Hepatic stellate cell (primary cell): Measurements from ENCODE around the gene GGT5.
A peak's percentile ranks its signal among the peaks of the same experiment; 100 is the strongest.
"Not testable (repeated sequence)": the region's sequence is repeated elsewhere in the genome, so short reads cannot be mapped to it uniquely, and the experiment has no call there.

Source experiments
- DNase-seq: peaks from one replicate; pipeline ENCODE4 v3.0.0; 2011; ENCODE audit warnings: low spot score

Gene GGT5

DNA sequence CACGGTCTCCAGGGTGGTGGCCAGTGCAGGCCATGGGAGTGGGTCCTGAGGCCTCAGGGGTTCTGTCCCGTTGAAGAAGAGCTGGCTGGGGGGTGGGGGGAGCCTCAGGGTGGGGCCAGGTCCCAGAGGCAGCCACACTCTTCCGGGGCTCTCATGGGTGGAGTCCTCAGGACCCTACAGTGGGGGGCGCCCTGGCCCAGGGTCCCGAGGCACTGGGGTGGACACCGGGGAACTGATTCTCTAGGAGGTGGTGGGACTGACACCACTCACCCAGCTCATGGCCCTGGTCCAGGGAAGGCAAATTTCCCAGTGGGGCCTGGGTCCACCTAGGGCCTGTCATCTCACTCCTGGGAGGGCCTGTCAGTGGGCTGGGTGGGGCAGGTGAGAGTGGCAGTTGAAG, 12.8 kb downstream of the GGT5 start:
- no peak for DNase-seq

DNA sequence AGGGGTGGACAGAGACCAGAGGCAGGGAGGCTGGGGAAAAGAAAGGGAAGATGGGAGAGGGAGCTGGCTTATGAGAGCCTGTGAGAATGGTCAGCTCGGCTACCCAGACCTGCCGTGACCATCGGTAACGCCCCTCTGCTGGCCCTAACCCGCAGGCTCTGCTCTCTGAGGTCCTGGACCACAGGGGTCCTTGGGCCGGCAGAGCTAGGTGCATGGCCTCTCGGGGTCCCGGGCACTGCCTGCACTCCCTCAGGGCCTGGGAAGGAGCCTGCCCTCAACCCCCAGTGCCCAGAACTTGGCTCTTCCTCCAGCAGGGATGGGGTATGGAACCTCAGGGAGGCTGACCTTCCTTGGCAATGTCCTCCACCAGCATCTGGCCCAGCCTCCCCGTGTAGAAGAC, 13.2 kb downstream of the GGT5 start:
- no peak for DNase-seq

- DNase-seq, result no peak
These were observed 13.8 kb downstream of the GGT5 start for GRCh38 chr22:24230911-24231656.

- DNase-seq, result no peak
These were observed 18.9 kb downstream of the GGT5 start for GRCh38 chr22:24225951-24226350.

- DNase-seq, result no peak
These were observed 19.8 kb downstream of the GGT5 start for GRCh38 chr22:24225044-24225601.

- no peak for DNase-seq
These were observed 20.4 kb downstream of the GGT5 start for GRCh38 chr22:24224468-24224867.

- DNase-seq, result peak; percentile 0
These were observed 25.1 kb downstream of the GGT5 start for GRCh38 chr22:24219750-24220149.

- DNase-seq, result no peak
These were observed 27.5 kb downstream of the GGT5 start for GRCh38 chr22:24217384-24217783.

DNA sequence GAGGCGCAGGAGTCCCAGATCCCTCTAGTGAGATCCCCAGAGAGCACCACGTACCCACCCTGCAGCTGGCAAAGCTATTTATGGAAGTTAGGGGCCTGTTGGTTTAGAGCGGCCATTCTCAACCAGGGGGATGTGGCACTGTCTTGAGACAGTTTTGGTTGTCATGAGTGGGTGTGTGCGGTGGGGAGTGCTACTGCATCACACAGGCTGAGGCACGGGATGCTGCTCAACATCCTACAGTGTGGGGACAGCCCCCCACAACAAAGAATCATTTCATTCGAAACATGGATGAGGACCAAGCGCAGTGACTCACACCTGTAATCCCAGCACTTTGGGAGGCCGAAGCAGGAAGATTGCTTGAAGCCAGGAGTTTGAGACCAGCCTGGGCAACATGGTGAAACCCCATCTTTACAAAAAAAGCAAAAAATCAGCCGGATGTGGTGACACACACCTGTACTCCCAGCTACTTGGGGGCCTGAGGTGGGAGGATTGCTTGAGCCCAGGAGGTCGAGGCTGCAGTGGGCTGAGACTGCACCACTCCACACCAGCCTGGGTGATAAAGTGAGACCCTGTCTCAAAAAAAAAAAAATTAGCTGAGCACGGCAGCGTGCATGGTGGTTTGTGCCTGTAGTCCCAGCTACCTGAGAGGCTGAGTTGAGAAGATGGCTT, 28.2 kb downstream of the GGT5 start:
- no peak for DNase-seq

DNA sequence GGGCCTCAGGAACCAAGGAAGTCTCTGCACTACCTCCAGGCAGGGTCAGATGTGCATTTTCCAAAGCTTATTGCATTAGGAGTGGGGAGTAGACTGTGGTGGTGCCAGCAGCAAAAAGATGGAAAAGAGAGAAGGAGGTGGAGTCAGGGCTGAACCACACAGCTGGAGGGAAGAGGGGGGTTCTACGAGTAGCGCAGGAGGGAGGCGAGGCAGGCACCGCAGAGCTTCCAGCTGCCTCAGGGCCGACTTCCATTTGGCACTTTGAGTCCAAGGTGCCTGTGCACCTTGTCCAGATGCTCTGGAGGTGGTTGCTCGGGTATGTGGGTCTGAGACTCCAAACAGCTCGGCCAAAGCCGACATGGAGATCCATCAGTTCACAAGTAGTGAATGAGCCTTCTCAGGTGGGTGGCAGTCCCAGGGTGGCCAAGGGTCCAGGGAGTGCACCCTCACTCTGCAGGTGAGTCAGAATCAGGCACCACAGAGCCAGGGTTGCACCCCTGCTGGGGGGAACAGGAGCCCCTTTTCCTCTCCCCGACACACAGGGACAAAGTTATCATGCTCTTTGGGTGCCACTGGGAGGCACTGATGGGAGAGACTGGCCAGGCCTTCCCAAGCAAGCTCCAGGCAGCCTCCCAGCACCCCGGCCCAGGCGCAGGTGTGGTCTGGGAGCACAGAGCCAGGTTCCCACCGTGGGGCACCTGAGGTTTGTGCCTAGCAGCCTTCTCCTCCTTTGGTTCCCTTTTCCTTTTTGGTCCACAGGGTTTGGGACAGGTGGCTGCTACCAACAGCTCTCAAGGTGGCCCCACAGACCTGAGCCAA, 30.2 kb downstream of the GGT5 start:
- DNase-seq, result no peak

GRCh38 chr22:24213111-24213510, 31.8 kb downstream of the GGT5 start:
- DNase-seq, result not testable (repeated sequence)

DNA sequence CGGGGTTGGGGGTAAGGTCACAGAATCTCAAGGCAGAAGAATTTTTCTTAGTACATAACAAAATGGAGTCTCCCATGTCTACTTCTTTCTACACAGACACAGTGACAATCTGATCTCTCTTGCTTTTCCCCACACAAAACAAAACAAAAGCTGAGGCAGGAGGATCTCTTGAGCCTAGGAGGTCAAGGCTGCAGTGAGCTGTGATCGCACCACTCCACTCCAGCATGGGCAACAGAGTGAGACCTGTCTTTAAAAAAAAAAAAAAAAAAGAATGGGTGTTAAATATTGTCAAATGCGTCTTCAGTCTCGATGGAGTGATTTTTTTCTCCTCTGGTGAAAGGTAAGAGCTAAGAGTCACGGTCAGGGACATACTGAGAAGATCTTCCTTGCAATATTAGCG, 33.2 kb downstream of the GGT5 start:
- DNase-seq, result not testable (repeated sequence)

GRCh38 chr22:24210409-24210808, 34.5 kb downstream of the GGT5 start:
- not testable (repeated sequence) for DNase-seq

DNA sequence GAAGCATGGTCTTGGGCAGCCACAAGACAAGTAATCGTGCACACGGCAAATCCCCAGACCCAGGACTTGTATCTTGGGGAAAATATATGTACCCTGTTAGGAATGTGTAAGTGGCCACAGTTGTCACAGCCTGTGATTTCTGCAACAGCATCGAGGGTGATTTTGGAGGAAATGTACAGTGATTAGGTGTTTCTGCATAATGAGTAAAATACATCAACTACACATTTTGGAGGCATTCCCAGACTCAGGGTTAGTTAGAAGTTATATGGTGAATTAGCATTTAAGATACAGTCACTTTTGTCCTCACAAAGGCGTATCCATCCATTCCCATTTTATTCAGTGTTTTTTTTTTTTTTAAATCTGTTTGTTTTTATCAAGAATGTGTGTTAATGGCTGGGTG, 35.2 kb downstream of the GGT5 start:
- no peak for DNase-seq

GRCh38 chr22:24209016-24209415, 35.9 kb downstream of the GGT5 start:
- no peak for DNase-seq

DNA sequence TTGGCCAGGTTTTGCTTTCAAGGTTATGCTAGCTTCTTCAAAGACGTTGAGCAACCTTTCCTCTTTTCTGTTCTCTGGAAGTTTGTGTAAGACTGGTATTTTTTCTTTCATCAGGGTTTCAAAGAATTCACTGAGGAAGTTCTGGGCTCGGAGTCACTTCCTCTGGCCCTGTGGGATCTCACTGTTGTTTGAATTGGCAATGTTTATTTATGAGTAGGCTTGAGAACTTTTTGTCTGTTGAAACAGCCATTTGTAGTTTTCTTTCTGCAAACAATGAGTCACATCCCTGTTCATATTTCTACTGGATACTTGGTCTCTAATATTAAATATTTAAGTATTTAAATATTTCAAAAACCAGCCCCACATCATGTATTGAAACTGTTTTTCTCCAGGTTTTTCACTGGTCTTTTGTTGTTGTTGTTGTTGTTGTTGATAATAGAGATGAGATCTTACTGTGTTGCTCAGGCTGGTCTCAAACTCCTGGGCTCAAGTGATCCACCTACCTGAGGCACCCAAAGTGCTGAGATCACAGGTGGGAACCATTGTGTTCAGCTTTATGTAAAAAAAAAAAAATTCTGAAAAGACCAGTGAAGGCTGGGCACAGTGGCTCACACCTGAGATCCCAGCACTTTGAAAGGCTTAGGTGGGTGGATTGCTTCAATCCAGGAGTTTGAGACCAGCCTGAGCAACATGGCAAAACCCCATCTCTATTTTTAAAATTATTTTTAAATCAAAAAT, 36.7 kb downstream of the GGT5 start:
- peak; percentile 85 for DNase-seq

DNA sequence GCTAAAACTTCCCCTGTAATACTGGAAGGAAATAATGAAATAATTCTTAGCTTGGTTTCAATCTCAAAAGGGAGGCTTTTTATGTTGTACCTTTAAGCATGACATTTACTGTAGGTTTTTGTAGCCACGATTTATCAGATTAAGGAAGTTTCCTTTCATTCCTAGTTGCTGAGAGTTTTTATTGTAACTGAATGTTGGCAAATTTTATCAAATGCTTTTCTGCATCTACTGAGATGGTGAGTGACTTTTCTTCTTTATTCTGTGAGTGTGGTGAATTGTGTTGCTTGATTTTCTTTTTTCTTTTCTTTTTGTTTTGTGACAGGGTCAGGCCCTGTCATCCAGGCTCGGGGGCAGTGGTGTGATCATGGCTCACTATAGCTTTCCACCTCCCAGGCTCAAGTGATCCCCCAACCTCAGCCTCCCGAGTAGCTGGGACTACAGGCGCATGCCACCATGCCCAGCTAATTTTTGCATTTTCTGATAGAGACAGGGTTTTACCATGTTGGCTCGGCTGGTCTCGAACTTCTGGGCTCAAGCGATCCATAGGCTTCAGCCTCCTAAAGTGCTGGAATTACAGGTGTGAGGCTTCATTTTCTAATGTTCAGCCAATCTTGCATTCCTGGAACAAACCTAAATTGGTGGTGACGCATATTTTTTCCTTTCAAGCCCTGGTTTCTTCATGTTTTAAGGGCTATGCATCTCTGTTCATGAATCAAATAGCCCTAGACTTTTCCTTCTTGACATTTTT, 37.4 kb downstream of the GGT5 start:
- DNase-seq, result no peak

- DNase-seq, result peak; percentile 13
These were observed 38.2 kb downstream of the GGT5 start for GRCh38 chr22:24206460-24207263.

- no peak for DNase-seq
These were observed 39.3 kb downstream of the GGT5 start for GRCh38 chr22:24205438-24206195.
